GM21723 (cell line): Measurements from ENCODE around the gene ACE2.
A peak's percentile ranks its signal among the peaks of the same experiment; 100 is the strongest.

ENCODE experiments used
- ATAC-seq: cut with Tn5 transposase; IDR thresholded peaks from one replicate; pipeline ENCODE4 v1.9.1; 2021; ENCODE audit warnings: mild to moderate bottlenecking, moderate library complexity; ENCODE audit not compliant: unreplicated experiment

The ACE2 gene

DNA sequence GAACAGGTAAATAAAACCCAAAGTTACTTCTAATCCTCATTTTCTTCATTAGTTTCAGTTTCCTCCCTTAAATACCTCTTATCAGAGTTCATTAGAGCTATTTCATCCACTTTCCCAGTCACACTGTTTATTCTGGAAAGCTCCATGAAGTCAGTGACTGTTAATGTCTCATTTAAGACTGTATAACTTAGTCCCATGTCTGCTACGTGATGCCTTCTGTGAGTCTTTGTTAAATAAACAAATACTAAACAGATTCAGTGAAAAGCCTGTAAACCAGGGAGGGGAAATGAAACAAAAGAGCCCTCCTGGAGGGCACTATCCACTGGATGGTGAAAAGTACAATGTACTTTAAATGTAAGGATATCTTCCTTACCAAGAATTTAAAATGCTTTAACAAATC is 24.7 kb downstream of the ACE2 start:
- no peak for ATAC-seq

DNA sequence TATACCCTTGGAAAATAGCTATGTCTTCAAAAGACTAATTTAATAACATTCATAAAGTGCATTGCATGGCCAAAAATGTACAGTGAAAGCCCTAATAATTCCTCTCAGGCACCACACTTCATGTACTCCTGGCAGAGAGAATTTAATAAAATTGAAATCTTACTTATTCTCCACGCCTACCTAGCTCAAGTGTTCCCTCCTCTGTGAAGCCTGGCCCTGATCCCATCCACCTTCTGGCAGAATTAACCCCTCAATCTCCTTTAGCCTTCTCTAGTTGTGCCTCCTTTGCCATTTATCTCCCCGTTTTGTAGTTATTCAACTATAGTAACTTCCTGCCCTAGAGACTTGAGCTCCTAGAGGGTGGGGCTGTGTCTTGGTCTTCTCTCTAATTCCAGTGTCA is 26.7 kb downstream of the ACE2 start:
- no peak for ATAC-seq

DNA sequence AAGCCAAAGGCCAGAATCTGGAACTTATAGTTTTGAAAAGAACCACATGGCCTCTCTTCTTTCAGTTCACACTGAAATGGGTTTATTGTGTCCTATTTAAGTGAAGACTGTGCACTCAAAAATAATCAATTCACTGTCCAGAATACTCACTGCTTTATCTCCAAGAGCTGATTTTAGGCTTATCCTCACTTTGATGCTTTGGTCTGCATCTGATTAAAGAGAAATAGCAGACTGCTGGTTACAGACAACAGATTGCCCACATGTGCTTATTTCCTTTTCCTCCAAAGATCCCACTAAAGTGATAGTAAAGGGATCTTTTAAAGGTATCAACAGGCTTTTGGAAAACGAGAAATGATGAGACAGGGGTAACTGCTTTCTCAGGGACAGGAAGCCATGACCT is 30.6 kb downstream of the ACE2 start:
- ATAC-seq = no peak

DNA sequence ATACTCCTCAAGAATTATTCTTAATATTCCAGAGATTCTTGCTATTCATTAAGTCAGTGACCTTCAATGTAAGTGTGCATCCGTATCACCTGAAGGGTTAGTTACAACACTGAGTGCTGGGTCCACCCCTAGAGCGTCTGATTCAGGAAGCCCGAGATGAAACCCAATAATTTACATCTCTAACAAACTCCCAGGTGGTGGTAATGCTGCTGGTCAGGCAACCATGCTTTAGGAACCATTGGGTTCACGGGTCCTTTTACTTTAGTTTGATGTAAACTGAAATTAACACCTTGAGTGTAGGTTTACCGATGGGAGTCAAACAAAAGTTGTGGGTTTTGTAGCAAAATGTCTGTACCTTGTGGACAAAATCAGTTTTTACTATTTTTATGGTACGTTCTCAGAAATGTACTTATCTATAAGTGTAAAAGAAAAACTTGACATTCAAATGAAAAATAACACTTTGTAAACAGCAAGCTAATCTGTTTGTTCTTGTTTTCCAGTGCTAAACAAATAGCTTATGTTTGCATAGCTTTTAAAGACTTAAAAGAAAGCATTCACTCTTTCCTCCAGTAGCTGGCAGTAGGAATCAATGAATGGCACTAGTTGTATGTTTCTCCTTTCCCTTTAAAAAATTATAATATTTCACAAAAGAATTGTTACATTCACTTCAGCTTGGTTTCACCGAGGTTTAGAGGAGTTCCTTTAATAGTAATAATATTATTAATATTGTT is 32.7 kb downstream of the ACE2 start:
- ATAC-seq = no peak

DNA sequence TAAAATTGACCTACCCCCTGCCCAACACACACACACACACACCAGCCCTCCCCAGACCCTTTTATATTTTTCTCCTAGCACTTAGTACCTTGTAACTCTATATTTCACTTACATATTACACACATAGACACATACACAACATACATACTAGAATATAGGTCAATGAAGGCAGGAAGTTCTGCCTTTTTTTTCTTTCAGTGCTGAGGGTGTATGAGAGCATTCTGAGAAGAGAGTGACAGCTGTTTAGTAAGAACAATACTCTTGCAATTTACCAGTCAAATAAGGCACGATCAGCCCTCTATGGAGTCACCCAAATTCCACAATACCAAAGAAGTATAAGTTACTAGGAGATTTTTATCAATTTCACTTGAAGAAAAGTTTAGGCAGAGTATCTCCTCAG is 33.5 kb downstream of the ACE2 start:
- no peak for ATAC-seq

DNA sequence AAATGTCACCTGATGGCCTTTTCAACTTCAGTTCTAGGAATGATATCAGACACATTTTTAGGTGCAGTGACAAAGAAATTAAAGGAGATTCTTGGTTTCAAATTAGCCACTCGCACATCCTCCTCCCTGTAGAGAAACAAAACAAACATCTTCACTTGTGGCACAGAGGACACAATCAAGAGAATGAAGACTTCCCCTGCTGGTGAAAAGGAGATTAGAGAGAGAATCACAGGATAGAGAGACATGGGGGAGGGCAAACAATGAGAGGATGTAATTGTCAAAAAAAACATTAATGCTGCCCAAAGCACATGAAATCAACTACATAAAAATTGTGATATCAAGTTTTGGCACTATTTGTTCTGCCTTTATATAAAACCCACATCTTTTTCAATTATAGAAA is 34.5 kb downstream of the ACE2 start:
- ATAC-seq = no peak

DNA sequence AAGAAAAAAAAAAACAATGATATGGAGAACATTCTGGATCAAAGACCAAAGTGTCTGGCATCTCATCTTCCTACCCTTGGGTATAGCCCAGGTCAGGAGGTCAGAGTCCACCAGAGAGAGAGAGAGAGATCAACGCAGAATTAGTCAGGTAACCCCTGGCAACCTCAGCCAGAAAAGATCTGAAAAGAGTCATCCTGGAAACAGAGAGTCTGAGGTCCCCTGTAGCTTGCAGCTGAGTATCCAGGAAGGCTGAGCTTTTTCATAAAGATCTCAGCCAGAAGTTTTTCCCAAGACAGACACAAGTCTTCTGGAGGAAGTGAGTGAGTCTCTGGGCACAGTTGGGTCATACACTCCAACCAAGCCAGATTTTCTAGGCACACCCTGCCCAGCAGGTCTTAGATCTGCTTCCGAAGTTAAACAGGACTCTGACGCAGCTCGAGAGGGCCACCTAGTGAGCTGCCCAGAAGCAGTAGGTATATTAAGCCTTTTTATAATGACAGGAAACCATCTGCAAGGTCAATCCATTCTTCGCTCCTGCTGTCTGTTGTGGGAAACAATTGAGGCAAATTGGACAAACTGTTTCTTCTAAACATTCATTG is 35.7 kb downstream of the ACE2 start:
- ATAC-seq = peak; percentile 80

DNA sequence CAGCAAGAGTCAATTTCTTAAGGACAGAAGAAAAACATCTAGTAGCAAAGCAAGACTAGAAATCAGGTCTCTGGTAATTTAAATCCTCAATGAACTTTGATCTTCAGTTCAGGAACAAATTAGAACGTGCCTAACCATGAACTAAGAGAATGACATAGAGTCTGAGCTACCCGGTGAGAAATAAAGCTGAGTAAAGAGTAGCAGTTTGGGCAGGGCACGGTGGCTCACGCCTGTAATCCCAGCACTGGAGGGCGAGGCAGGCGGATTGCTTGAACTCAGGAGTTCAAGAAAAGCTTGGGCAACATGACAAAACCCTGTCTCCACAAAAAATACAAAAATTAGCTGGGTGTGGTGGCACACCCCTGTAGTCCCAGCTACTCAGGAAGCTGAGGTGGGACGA is 37.7 kb downstream of the ACE2 start:
- ATAC-seq = no peak

DNA sequence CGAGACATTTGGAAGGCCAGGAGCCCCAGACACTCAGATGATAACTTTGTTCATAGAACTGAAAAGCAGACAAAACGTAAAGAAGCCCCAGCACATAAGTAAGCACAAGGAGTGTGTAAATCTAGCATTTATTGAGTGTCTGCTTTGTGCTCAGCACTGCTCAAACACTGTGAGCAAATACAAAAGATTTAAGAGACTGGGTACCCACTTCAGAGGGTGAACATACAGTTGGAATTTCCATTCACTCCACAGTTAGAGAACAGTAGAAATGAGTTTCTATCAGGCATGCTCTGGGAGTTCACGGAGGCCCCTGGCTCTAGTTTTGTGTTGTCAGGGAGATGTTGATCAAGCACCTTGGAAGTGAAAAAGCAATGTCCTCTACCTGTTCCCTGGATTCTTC is 39.8 kb downstream of the ACE2 start:
- no peak for ATAC-seq

DNA sequence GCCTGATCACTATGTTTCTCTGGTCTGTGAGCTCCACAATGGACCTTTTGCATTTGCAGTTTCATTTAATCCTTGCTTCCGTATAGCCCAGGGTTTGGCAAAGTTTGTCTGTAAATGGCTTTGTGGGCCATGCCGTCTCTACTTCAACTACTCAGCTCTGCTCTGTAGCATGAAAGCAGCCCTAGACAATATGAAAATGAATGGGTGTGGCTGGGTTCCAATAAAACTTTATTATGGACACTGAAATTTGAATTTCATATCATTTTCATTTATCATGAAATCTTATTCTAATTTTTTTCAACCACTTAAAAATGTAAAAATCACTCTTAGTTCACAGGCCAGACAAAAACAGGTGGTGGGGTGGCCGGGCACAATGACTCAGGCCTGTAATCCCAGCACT is 41.5 kb downstream of the ACE2 start:
- ATAC-seq = no peak

DNA sequence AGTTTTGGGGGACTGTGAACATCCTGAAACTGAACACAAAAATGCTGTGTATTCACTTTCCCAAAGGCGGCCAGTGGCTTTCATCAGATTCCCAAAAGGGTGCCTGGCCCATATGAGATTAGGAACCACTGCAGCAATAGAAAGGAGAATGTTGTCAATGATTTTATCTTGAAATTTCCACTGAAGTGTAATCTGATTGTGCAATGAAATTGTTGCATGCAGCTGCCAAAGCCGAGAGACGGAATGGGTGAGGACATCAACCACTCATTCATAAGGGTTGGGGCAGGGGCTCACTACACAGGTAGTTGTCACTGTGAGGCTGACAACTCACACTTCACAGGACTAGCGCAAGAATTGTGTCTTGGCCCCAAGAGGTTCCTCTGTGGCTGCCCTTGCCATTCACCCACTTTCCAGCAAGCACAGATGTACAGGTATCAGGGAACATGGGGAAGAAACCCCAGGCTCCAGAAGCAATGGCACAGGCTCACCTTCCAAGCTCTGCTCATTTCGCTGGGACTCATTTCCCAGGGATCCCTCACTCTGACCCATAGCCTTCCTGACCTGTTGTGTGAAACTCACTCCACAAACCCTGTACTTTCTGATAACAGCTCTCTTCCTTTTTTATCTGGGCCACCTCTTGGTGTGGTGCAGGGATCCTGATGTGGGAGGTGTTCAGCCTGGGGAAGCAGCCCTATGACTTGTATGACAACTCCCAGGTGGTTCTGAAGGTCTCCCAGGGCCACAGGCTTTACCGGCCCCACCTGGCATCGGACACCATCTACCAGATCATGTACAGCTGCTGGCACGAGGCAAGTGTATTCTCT is 51.4 kb downstream of the ACE2 start:
- no peak for ATAC-seq

DNA sequence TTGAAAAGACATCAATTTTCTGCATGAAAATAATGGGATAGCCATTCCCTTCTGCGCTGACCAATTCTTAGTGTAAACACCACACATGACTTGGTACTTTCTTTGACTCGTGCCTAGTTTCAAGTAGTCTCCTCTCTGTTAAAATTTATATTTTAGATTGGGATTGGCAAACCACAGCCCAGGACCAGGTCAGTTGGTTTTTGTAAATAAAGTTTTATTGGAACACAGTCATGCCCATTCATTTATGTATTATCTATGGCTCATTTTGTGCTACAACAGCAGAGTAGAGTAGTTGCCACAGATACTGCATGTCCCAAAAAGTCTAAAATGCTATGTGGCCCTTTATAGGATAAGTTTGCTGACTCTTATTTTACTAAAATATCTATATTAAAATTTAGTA is 53.4 kb downstream of the ACE2 start:
- no peak for ATAC-seq

DNA sequence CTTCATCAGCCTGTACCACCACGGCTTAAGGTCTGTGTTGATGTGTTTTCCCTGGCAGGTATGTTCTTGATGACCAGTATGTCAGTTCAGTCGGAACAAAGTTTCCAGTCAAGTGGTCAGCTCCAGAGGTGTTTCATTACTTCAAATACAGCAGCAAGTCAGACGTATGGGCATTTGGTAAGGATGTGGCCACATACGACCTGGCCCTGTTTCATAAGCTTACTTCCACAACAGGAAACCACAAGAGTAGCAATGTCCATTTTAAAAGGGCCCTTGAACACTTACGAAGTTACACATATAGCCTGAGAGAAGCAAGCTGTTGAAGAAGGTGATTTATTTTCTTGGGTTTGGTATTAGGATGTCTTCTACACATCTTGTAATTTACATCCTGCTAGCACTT is 54.0 kb downstream of the ACE2 start:
- ATAC-seq = no peak

DNA sequence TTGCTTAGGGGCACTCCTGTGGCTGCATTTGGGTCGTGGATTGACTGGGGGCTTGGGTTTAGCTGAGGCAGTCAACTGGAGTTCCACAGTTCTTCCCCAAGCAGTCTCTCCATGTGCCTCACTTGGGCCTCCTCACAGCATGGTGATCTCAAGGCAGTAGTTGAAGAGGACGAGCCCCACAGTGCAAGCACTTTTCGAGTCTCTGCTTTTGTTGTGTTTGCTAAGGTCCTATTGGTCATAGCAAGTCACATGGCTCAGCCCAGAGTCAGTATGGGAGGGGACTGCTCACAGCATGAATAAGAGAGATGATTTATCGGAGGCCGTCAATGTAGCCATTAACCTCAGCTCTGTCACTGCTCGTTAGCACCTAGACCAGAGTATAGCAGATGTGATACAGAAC is 70.4 kb downstream of the ACE2 start:
- ATAC-seq = no peak

DNA sequence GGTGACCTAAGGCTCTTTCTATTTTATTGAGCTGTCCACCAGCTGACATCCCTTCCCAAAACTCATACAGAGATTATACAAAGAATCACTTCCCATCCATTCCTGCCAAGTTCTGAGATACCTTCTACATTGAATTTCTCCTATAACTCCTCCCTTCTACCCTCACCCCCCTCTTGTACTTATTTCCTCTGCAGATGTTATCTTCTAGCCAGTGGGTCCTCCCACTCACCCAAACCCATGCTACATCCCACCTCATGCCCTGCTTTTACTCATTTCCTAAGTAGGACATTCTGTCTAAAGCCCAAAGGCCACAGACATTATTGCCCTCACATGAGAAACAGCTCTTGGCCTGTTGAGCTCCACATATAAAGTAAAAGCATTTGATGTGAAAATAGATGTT is 71.6 kb downstream of the ACE2 start:
- ATAC-seq = no peak

DNA sequence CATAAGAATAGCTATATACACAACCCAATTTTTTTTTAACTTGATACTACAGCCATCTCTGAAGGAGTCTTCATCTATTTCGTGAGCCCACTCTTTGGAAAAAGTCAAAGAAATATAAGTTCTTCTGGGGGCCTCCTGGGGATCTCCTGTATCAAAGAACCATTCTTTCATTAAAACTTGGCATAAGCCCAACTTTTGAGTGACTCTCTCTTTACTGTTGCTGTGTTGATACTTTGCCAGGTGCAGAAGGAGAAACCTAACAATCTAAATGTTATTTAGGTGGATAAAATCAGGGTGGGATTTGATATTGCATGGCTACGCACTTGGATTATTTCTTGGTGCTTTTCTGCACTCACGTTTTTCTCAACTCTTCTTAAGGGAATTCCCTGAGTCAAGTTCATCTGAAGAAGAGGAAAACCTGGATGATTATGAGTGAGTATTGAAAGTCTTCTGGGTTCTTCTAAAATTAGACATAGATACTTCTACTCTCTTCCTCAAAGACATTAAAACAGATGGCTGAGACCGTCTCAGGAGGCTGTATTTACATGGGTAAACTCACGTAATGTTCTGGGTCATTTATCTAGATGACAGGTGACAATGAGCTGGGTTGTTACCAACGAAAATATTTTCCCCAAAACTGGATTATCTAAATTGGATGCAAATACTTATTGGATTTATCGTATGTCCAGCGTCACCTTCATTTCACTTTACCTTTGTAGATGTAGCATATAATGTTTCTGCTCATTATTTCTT is 74.9 kb downstream of the ACE2 start:
- no peak for ATAC-seq

DNA sequence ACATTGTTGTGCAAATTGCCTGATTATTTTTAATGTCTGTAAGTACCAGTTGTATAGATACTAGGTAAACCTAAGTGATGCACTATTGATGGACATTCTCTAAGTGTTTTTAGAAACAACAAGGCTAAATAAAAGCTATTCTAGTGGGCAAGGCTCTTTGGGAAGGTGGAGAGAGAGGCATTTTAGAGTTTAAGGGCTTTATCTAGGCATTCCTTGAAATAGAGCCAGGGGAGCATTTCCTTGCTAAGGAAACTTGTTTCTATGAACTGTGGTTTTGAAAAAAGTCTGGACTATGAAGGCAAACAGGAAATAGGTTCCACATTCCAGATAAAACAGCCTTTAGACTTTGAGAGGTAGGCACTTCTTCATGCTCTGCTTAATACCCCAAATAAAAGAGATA is 76.3 kb downstream of the ACE2 start:
- ATAC-seq = no peak

DNA sequence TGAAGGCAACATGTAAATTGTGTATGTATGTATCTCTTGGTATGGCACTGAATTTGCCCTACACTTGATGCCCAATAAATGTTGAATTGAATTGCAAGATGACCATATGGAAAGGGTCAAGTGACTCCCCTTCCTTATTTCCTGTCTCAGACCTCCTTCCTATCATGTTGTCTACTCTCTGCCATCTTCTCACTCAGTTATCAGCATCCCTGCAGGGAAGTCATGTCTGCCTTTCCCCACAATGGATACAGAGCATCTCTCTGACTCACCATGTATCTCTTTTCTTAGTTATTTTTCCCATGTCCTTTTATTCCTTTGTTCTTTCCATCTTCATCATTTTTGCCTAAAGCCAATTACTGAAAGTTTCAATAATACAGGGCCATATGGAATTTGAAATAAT is 77.7 kb downstream of the ACE2 start:
- ATAC-seq = no peak

DNA sequence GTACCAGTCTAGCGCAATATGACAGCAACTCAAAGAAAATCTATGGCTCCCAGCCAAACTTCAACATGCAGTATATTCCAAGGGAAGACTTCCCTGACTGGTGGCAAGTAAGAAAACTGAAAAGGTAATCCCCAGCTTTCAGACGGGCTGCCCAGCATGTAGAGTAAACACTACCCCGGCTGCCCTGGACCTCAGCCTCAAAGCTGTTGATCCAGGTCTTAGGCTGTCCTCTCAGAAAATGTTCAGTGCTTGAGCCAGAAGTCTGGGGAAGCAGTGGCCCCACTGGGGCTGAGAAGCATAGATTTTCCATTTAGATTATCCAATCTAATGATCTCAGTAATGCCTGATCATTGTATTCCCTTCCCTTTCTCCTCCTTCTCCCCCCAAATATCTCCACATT is 78.3 kb downstream of the ACE2 start:
- ATAC-seq = no peak

DNA sequence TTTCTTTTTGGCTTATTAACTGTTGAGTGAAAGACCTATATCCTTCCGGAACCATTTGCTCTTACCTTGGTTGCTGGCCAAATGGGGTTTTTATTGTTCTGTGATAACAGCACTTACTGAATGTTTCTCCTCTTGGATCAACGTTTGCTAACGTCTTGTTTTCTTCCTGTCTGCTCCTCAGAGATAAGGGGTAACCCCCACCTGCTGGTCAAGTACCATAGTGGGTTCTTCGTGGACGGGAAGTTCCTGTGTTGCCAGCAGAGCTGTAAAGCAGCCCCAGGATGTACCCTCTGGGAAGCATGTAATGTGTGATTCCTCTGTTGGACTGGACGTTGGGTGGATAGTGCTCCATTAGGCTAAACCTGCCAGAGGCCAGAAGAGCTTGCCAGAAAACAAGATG is 84.8 kb downstream of the ACE2 start:
- ATAC-seq = no peak

DNA sequence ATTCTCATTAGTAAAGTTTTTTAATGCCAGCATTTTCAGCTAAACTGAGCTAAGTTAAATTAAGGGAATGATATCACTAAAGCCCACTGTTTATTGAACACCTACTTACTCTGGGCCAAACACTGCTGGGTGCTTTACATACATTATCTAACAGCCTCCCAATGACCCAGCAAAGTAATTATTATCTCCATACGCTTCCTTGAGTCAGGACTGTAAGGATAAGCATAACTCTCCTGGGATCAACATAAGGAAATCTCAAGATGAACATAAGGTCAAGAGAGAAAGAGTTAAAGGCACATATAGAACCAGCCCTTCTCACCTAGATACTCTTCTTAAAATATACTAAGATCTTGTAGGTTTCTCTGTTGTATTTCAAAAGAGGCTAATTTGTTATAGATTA is 86.5 kb downstream of the ACE2 start:
- no peak for ATAC-seq
